Fibroblast of skin of left quadriceps (primary cell): ENCODE results near the gene SV2B.

Source experiments
- DNase-seq, 2 experiments: peaks; one replicate each; pipeline ENCODE4 v3.0.0-alpha.2; 2013; ENCODE audit warnings: low read depth in 2 of 2

Gene SV2B

DNA sequence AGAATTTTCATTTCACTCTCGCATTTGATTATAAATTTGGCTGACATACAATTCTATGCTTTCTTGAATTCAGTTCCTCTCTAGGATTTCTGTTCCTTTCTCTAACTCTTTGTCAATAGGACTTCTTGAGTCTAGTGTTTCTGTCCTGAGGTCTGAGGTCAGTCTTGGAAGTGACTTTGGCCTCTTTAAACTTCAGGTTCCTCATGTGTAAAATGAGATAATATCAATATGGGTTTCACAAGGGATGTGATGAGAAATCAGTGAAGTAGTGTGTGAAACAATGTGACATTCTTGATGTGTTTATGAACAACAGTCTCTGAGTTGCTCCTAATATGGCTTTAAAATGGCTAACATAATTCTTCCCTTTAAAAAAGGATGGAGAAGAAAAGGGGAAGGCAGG is 92.2 kb downstream of the SV2B start:
- no peak for DNase-seq

GRCh38 chr15:91192690-91193377 is 92.8 kb downstream of the SV2B start:
- no peak for DNase-seq

DNA sequence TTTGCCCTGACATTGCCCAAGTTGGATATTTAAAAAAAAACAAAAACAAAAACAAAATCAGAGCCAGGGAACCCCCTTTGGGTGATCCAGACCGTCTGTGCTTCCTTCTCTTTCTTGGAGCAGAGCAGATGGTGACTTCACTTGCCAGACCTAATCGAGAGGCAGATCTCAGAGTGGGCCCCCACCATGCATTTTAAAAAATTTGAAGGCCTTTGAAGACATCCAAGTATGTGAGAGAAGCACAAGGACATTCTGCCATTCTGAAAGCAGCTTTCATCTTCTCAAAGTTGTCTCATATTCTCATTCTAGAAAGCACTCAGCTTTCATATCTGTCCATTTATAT is 93.3 kb downstream of the SV2B start:
- no peak for DNase-seq

DNA sequence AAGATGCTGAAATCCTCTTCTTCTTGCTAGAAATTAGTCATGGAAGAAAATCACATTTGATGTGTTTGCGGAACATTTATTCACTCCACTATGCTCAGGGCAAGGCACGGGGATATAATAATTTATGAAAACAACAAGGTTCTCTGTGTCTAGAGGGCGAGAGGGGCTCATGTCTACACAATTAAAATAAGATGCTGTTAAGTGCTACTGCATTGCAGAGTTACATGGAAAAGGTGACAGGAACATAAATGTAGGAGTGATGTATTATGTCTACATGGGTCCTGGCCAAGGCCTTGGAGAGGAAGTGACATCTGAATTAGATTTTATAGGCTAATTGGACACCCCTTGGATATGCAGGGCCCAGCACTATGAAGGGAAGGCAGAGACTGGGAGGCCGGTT is 96.1 kb downstream of the SV2B start:
- no peak for DNase-seq

GRCh38 chr15:91196768-91197167 is 96.7 kb downstream of the SV2B start:
- DNase-seq, result no peak

DNA sequence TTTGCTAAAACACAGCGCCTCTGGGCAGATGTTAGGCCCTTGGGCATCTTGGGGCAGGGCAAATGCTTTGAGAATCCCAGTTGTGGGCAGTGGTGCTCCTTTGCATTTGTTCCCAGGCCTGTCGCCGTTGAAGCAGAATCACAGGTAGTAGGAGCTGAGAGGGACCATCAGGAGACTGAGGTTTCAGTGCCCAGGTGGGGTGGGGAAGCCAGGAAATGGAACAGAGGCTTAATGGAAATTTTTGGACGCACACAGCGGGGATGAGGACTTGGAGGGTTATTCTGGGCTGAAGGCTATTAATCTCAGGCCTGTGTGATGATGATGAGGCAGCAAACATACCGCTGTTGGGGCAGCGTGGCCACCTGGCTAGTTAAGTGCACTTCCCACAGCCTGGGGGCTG is 99.5 kb downstream of the SV2B start:
- DNase-seq, result no peak

- no peak for DNase-seq
Observed at GRCh38 chr15:91200101-91200754, 100.2 kb downstream of the SV2B start.

GRCh38 chr15:91202510-91203102 is 102.5 kb downstream of the SV2B start:
- DNase-seq, result no peak

GRCh38 chr15:91203619-91204203 is 103.7 kb downstream of the SV2B start:
- no peak for DNase-seq

GRCh38 chr15:91208371-91208770 is 108.3 kb downstream of the SV2B start:
- DNase-seq, result no peak

GRCh38 chr15:91209318-91209717 is 109.3 kb downstream of the SV2B start:
- no peak for DNase-seq

GRCh38 chr15:91209726-91210125 is 109.7 kb downstream of the SV2B start:
- DNase-seq, result no peak

DNA sequence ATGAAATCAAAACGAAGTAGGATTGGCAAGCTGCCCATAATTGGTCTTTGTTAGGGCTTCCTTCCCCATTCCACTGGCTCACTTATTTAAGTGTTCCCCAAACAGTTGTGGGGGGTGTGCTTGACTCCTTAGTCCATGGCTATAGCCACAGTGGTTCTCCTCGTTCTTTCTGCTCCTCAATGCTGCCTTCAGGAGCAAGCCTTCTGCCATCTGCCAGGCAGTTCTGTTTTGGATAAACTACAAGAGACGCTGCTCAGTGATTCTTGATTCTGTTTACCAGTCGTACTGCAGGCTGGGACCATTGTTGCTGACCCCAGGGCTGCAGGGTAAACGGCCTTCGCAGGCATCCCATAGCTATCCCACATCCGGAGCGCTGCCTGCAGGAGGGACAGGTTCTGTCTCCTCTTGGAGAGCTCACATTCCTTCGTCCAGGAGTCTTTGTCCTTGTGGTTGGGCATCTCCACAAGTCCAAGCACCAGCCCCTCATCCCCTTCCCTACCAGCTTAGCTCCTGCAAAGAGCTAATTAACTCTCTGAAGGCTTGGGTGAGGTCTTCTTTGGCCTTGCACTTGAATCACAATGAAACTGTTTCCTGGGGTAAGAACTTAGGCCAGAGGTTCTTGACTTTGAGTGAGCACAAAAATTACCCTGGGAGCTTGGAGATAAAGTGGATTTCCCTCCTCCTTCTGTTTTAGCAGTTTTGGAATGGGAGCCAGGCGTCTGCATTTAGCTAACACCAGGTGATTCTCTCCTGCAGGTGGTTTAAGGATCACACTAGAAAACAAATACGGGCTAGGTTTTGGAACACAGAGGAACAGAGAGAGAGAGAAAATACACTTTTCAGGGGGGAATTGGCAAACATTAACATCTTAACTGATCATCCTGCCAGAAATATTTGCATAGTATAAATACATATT is 114.9 kb downstream of the SV2B start:
- no peak for DNase-seq

GRCh38 chr15:91216000-91216399 is 115.9 kb downstream of the SV2B start:
- no peak for DNase-seq

GRCh38 chr15:91219206-91219605 is 119.1 kb downstream of the SV2B start:
- no peak for DNase-seq

- DNase-seq, result no peak
Observed at GRCh38 chr15:91222052-91222451, 122.0 kb downstream of the SV2B start.

GRCh38 chr15:91223863-91224262 is 123.8 kb downstream of the SV2B start:
- DNase-seq, result no peak

DNA sequence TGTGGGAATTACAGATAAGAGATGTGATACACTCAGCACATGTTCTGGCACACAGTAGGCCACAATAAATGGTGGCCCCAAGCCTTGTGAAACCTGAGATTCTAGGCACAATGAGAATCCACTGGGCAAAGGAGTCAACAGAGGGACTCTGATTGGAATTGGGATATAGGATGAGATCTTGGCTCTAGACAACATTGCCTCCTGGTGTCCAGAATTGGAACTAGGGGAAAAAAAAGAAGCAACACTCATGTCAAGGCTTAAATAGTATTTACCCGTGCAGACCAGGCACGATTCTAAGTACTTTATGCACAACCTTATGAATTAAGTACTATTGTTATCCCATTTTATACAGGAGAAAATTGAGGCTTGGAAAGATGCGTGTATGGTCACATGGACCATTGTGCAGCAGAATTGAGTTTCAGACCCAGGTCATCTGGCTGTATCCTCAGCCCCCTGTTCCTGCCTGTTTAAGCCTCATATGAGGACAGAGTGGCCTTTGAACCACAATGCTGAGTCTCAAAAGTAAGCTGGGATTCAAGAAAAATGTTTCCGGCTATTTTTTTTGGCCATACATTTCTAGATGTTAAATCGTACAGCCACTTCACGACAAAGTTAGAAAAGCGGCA is 124.8 kb downstream of the SV2B start:
- DNase-seq, result no peak

GRCh38 chr15:91225741-91226140 is 125.7 kb downstream of the SV2B start:
- no peak for DNase-seq

- DNase-seq, result no peak
Observed at GRCh38 chr15:91227117-91227516, 127.1 kb downstream of the SV2B start.

DNA sequence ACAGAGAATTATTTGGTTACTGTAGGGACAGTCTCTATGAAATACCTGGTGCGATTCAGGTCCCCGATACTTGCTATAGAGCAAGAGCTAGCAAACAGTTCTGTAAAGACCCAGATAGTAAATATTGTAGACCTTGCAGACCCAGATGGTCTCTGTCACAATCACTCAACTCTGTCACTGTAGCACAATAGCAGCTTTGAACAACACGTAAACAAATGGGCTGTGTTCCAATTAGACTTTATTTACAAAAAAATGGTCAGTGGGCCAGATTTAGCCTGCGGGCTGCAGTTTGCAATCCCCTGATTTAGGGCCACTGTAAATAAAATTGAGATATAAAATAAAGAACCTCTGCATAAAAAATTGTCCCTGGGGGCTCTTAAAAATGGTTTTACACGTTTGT is 127.7 kb downstream of the SV2B start:
- no peak for DNase-seq

GRCh38 chr15:91228383-91228782 is 128.3 kb downstream of the SV2B start:
- DNase-seq, result no peak
